ENCODE results near the gene PDE8B. TPM values are rescaled to one million over a fixed set of nuclear protein-coding genes. Genes with fewer than 3 reads are reported as not detected.

Gene PDE8B
- total and polyA plus RNA-seq, 2 donors (not counting 1 experiment from before 2014, with no cell fraction given): 0.07 TPM; not detected in 1

DNA sequence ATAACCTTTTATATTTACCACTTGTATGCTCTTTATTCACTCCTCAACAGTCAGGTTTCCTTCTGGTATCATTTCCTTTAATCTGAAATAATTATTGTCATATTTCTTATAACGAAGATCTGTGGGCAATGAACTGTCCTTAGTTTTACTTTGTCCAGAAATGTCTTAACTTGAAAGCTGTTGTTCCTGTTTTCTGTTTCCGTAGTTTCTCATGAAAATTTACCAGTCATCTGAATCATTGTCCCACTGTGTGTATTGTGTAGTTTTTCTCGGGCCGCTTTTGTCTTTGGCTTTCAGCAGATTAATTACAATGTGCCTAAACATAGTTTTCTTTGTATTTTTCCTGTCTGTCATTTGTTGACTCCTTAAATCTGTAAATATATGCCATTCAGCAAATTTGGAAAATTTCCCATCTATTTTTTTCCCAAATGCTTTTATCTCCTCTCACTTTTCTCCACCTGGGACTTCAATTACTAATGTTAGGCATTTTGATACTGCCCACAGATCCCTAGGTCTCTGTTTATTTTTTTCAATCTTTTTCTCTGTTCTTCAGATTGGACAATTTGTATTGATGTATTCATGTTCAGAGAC lies 74.9 kb downstream of the PDE8B start:
- no peaks in the 10 kb centered on the region for H3K9me3 Mint-ChIP-seq (ENCODE audit: insufficient read depth)
- no peak for DNase-seq
- intact Hi-C loops (cut with micrococcal nuclease): no loop called here
- H3K4me3 Mint-ChIP-seq: no peak overlapping the region
- no peaks in the 10 kb centered on the region for H3K4me1 ChIP-seq (ENCODE audit: control insufficient read depth in 2 of 2, insufficient read depth in 2 of 2, low read length in 2 of 2)
- no peaks in the 10 kb centered on the region for H3K36me3 ChIP-seq (replicated peaks in 1 of 2; ENCODE audit: control extremely low read depth in 1 of 2, control insufficient read depth in 1 of 2, extremely low read depth in 1 of 2, insufficient read depth in 2 of 2, low read length in 1 of 2)
- no peak overlapping the region for H3K4me3 ChIP-seq (ENCODE audit: control extremely low read depth in 1 of 5, extremely low read depth in 1 of 5, insufficient read depth in 1 of 5, low read depth in 2 of 5, low read length in 4 of 5)
- H3K4me2 ChIP-seq (replicated peaks; ENCODE audit: low read depth, low read length, poor library complexity, severe bottlenecking): no peak overlapping the region
- no CpG with 5 or more reads among the region's 4 CpGs for whole genome bisulfite sequencing (ENCODE audit: insufficient coverage)
- H3K27me3 Mint-ChIP-seq: no peaks in the 10 kb centered on the region
- H3K9me3 ChIP-seq (ENCODE audit: control extremely low read depth in 1 of 3, control insufficient read depth in 2 of 3, insufficient read depth in 1 of 3, low read length in 2 of 3): no peaks in the 10 kb centered on the region
- CTCF ChIA-PET: no interaction called here
- no peak overlapping the region for H3K27ac ChIP-seq (ENCODE audit: low read length in 2 of 2)
- TF ChIP-seq, protein P1, sequence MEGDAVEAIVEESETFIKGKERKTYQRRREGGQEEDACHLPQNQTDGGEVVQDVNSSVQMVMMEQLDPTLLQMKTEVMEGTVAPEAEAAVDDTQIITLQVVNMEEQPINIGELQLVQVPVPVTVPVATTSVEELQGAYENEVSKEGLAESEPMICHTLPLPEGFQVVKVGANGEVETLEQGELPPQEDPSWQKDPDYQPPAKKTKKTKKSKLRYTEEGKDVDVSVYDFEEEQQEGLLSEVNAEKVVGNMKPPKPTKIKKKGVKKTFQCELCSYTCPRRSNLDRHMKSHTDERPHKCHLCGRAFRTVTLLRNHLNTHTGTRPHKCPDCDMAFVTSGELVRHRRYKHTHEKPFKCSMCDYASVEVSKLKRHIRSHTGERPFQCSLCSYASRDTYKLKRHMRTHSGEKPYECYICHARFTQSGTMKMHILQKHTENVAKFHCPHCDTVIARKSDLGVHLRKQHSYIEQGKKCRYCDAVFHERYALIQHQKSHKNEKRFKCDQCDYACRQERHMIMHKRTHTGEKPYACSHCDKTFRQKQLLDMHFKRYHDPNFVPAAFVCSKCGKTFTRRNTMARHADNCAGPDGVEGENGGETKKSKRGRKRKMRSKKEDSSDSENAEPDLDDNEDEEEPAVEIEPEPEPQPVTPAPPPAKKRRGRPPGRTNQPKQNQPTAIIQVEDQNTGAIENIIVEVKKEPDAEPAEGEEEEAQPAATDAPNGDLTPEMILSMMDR (IDR thresholded peaks at IDR 0.05): no peak
- no peak overlapping the region for H2AFZ ChIP-seq (ENCODE audit: insufficient read depth, low read depth, low read length, poor library complexity, severe bottlenecking)
- no peaks in the 10 kb centered on the region for H3K27me3 ChIP-seq (replicated peaks in 1 of 4; ENCODE audit: control extremely low read depth in 1 of 4, control insufficient read depth in 3 of 4, insufficient read depth in 4 of 4, low read length in 3 of 4)
- no peaks in the 10 kb centered on the region for H3K79me2 ChIP-seq (ENCODE audit: control insufficient read depth, insufficient read depth, low read length)
- H3K9ac ChIP-seq (ENCODE audit: low read length): no peak overlapping the region
- H3K4me1 Mint-ChIP-seq: no peaks in the 10 kb centered on the region
- POLR2A ChIA-PET: no interaction called here
- no peak for ATAC-seq (ENCODE audit: low read depth)
- no peaks in the 10 kb centered on the region for H4K20me1 ChIP-seq (ENCODE audit: control insufficient read depth, insufficient read depth, low read length, poor library complexity, severe bottlenecking)
- H3K27ac Mint-ChIP-seq: no peak overlapping the region

DNA sequence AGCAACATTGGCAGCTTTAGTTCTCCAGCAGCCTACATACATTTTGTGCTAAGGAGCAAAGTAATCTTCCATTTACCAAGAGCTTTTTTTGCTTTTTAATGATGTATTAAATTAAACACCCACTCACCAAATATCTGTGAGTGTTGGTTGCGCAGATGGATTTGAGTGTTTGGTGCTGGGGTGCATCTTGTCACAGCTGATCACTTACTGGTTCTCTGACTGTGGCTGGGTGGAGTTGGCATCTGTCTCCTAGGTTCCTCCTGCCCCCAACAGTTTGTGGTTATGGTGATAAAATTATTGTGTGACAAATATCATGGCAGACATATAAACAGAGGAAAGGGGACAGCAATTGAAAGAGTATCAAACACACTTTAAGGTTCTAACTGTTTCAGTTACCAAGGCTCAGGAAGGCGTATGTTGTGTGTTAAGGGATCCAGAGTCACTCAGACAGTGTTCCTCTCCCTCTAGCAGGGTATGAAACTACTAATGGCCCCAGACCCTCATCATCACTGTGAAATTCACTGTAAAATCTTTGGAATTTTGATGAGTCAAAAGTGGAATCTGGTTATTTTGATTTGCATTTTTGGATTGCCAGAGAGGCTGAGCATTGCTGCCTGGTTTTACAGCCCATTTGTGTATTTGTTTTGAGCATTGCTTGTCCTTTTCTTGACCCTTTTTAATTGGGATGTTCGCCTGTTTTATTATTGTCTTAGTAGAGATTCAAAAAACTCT lies 81.7 kb downstream of the PDE8B start:
- Histone ChIP-seq H3K27ac (ENCODE audit: low read length in 2 of 2) (no peak overlapping the region), H3K4me1 (ENCODE audit: control insufficient read depth in 2 of 2, insufficient read depth in 2 of 2, low read length in 2 of 2) (peaks cover 12 to 21% of the 10 kb centered on the region in 2 donors), H4K20me1 (ENCODE audit: control insufficient read depth, insufficient read depth, low read length, poor library complexity, severe bottlenecking) (no peaks in the 10 kb centered on the region), H3K4me3 (ENCODE audit: control extremely low read depth in 1 of 5, extremely low read depth in 1 of 5, insufficient read depth in 1 of 5, low read depth in 2 of 5, low read length in 4 of 5) (no peak overlapping the region), H3K27me3 (replicated peaks in 1 of 4; ENCODE audit: control extremely low read depth in 1 of 4, control insufficient read depth in 3 of 4, insufficient read depth in 4 of 4, low read length in 3 of 4) (no peaks in the 10 kb centered on the region), H3K79me2 (ENCODE audit: control insufficient read depth, insufficient read depth, low read length) (no peaks in the 10 kb centered on the region), H3K9ac (ENCODE audit: low read length) (no peak overlapping the region), H2AFZ (ENCODE audit: insufficient read depth, low read depth, low read length, poor library complexity, severe bottlenecking) (no peak overlapping the region), H3K9me3 (ENCODE audit: control extremely low read depth in 1 of 3, control insufficient read depth in 2 of 3, insufficient read depth in 1 of 3, low read length in 2 of 3) (no peaks in the 10 kb centered on the region), H3K4me2 (replicated peaks; ENCODE audit: low read depth, low read length, poor library complexity, severe bottlenecking) (no peak overlapping the region), H3K36me3 (replicated peaks in 1 of 2; ENCODE audit: control extremely low read depth in 1 of 2, control insufficient read depth in 1 of 2, extremely low read depth in 1 of 2, insufficient read depth in 2 of 2, low read length in 1 of 2) (no peaks in the 10 kb centered on the region)
- Mint-ChIP-seq H3K27me3 (no peaks in the 10 kb centered on the region), H3K9me3 (ENCODE audit: insufficient read depth) (no peaks in the 10 kb centered on the region), H3K27ac (peak overlapping the region; percentile 2), H3K4me1 (peaks cover 26% of the 10 kb centered on the region), H3K4me3 (no peak overlapping the region)
- ATAC-seq (ENCODE audit: low read depth) (no peak), DNase-seq (no peak)
- TF ChIP-seq EZH2 (IDR thresholded peaks at IDR 0.05; ENCODE audit: borderline replicate concordance, insufficient read depth, low read depth, low read length, poor library complexity, severe bottlenecking): no peak
- TF ChIP-seq, protein P1 (IDR thresholded peaks at IDR 0.05): no peak
- WGBS (ENCODE audit: insufficient coverage): no CpG with 5 or more reads among the region's 3 CpGs
- POLR2A ChIA-PET: no interaction called here
- CTCF ChIA-PET: no interaction called here
- intact Hi-C loops (cut with micrococcal nuclease): no loop called here
